Fibroblast of skin of right quadriceps (primary cell): ENCODE data around the gene CREBBP.

Experiments
- DNase-seq: peaks from one replicate; pipeline ENCODE4 v3.0.0-alpha.2; 2013

Gene CREBBP

GRCh38 chr16:3822366-3823045 is 58.0 kb downstream of the CREBBP start:
- no peak for DNase-seq

GRCh38 chr16:3821184-3821583 is 59.3 kb downstream of the CREBBP start:
- DNase-seq: no peak

- peak; percentile 96 for DNase-seq
Observed at GRCh38 chr16:3819746-3820724, 60.5 kb downstream of the CREBBP start.

- DNase-seq: no peak
Observed at GRCh38 chr16:3819175-3819527, 61.4 kb downstream of the CREBBP start.

- DNase-seq: no peak
Observed at GRCh38 chr16:3816326-3816725, 64.2 kb downstream of the CREBBP start.

- no peak for DNase-seq
Observed at GRCh38 chr16:3814755-3815154, 65.8 kb downstream of the CREBBP start.

GRCh38 chr16:3812469-3813172 is 67.9 kb downstream of the CREBBP start:
- no peak for DNase-seq

- DNase-seq: no peak
Observed at GRCh38 chr16:3810818-3811217, 69.7 kb downstream of the CREBBP start.

- no peak for DNase-seq
Observed at GRCh38 chr16:3810198-3810664, 70.3 kb downstream of the CREBBP start.

GRCh38 chr16:3808308-3809063 is 72.0 kb downstream of the CREBBP start:
- no peak for DNase-seq

GRCh38 chr16:3807425-3808123 is 72.9 kb downstream of the CREBBP start:
- no peak for DNase-seq

GRCh38 chr16:3804426-3805016 is 76.0 kb downstream of the CREBBP start:
- DNase-seq: no peak

GRCh38 chr16:3800477-3801270 is 79.8 kb downstream of the CREBBP start:
- DNase-seq: no peak

GRCh38 chr16:3800019-3800418 is 80.5 kb downstream of the CREBBP start:
- DNase-seq: no peak

GRCh38 chr16:3799354-3799753 is 81.2 kb downstream of the CREBBP start:
- no peak for DNase-seq

- no peak for DNase-seq
Observed at GRCh38 chr16:3798838-3799237, 81.7 kb downstream of the CREBBP start.

GRCh38 chr16:3797904-3798811 is 82.4 kb downstream of the CREBBP start:
- no peak for DNase-seq

GRCh38 chr16:3797473-3797872 is 83.0 kb downstream of the CREBBP start:
- no peak for DNase-seq

- DNase-seq: no peak
Observed at GRCh38 chr16:3793161-3793576, 87.3 kb downstream of the CREBBP start.
